Activated T-helper 9 cell treated with anti-CD3 and anti-CD28 coated beads, Interleukin-2, amount 50 U/mL, for 16 hours (primary cell): ENCODE results near the gene DNER.

Experiments
- DNase-seq: peaks from one replicate; pipeline ENCODE4 v3.0.0-alpha.2; 2020; ENCODE audit warnings: low read depth

DNER gene

GRCh38 chr2:229488232-229488631 lies 226.1 kb downstream of the DNER start:
- no peak for DNase-seq

GRCh38 chr2:229486673-229487072 lies 227.7 kb downstream of the DNER start:
- no peak for DNase-seq

- no peak for DNase-seq
Observed at GRCh38 chr2:229485857-229486256, 228.5 kb downstream of the DNER start.

- no peak for DNase-seq
Observed at GRCh38 chr2:229477269-229477755, 237.0 kb downstream of the DNER start.

- DNase-seq = no peak
Observed at GRCh38 chr2:229475778-229476177, 238.6 kb downstream of the DNER start.

GRCh38 chr2:229474125-229474524 lies 240.2 kb downstream of the DNER start:
- no peak for DNase-seq

- DNase-seq = no peak
Observed at GRCh38 chr2:229470781-229471180, 243.6 kb downstream of the DNER start.

GRCh38 chr2:229467783-229468182 lies 246.6 kb downstream of the DNER start:
- no peak for DNase-seq

GRCh38 chr2:229463841-229464346 lies 250.5 kb downstream of the DNER start:
- no peak for DNase-seq

- no peak for DNase-seq
Observed at GRCh38 chr2:229462112-229462511, 252.2 kb downstream of the DNER start.

GRCh38 chr2:229456091-229456490 lies 258.3 kb downstream of the DNER start:
- no peak for DNase-seq

- no peak for DNase-seq
Observed at GRCh38 chr2:229454934-229455631, 259.3 kb downstream of the DNER start.

- no peak for DNase-seq
Observed at GRCh38 chr2:229453230-229453629, 261.1 kb downstream of the DNER start.

GRCh38 chr2:229451852-229452251 lies 262.5 kb downstream of the DNER start:
- DNase-seq = no peak

- no peak for DNase-seq
Observed at GRCh38 chr2:229447227-229447626, 267.1 kb downstream of the DNER start.

GRCh38 chr2:229446350-229446749 lies 268.0 kb downstream of the DNER start:
- no peak for DNase-seq

- DNase-seq = no peak
Observed at GRCh38 chr2:229445501-229446211, 268.7 kb downstream of the DNER start.

GRCh38 chr2:229445019-229445418 lies 269.3 kb downstream of the DNER start:
- no peak for DNase-seq

- no peak for DNase-seq
Observed at GRCh38 chr2:229443546-229444268, 270.6 kb downstream of the DNER start.

GRCh38 chr2:229443141-229443540 lies 271.2 kb downstream of the DNER start:
- DNase-seq = no peak

GRCh38 chr2:229438430-229439159 lies 275.8 kb downstream of the DNER start:
- no peak for DNase-seq

- no peak for DNase-seq
Observed at GRCh38 chr2:229437467-229437866, 276.9 kb downstream of the DNER start.
